Thyroid gland (tissue), 4 donors: ENCODE measurements around the gene KAT6B.

Source experiments
- POLR2A ChIP-seq, 2 donors: fragments of 450-650 bp; IDR thresholded peaks; one replicate each; pipeline ENCODE4 v1.6.1; 2017; ENCODE audit warnings: antibody characterized with exemption in 2 of 2, mild to moderate bottlenecking in 2 of 2, moderate library complexity in 1 of 2
- TF ChIP-seq, protein P1 (sequence below), 6 experiments: fragments of 200-600 bp in 3 of 6; fragments of 450-650 bp in 3 of 6; sonication (generic) in 3 of 6; IDR thresholded peaks; one replicate each; pipeline ENCODE4 v1.5.1; 2016 to 2019; ENCODE audit warnings: antibody characterized with exemption in 6 of 6, mild to moderate bottlenecking in 2 of 6, inconsistent platforms in 1 of 6, moderate library complexity in 1 of 6

DNA sequence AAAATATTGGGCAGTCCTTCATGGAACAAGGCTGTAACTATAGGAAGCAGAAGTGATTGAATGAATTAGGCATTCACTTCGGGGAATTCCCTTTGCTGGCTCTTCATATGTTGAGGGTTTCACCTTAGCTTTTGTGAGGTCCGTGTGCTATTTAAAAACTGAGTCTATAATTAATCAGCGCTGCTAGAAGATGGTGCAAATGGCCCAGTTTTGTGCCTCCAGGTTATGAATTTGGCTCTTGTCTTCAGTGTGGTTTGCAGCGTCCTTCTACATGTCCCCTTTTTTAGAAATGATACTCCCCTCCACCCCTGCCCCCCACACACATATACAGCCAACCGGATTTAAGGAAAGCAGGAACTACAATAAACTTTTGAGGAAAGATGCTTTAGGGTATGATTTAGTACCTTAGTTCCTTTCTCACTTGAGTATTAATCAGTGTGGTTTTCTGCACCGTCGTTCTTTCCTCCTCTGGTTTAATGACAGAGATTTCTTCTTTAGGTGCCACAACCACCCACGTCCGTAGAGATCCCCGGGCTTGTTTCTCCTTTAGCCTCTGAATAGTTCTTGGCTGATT, 174.4 kb downstream of the KAT6B start:
- TF ChIP-seq, protein P1, sequence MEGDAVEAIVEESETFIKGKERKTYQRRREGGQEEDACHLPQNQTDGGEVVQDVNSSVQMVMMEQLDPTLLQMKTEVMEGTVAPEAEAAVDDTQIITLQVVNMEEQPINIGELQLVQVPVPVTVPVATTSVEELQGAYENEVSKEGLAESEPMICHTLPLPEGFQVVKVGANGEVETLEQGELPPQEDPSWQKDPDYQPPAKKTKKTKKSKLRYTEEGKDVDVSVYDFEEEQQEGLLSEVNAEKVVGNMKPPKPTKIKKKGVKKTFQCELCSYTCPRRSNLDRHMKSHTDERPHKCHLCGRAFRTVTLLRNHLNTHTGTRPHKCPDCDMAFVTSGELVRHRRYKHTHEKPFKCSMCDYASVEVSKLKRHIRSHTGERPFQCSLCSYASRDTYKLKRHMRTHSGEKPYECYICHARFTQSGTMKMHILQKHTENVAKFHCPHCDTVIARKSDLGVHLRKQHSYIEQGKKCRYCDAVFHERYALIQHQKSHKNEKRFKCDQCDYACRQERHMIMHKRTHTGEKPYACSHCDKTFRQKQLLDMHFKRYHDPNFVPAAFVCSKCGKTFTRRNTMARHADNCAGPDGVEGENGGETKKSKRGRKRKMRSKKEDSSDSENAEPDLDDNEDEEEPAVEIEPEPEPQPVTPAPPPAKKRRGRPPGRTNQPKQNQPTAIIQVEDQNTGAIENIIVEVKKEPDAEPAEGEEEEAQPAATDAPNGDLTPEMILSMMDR (IDR thresholded peaks at IDR 0.05), result no peak
- TF ChIP-seq POLR2A (IDR thresholded peaks at IDR 0.05), result no peak
